Thymus (tissue), 11 donors: ENCODE results near the gene TGFBR3. TPM values are rescaled to one million over a fixed set of nuclear protein-coding genes. Genes with fewer than 3 reads are reported as not detected.
"Not testable (repeated sequence)": the region's sequence is repeated elsewhere in the genome, so short reads cannot be mapped to it uniquely, and the experiment has no call there.

Source experiments
- DNase-seq, 9 donors: peaks; one replicate each; pipeline ENCODE4 v3.0.0-alpha.2; 2013; ENCODE audit warnings: low spot score in 9 of 9, low read depth in 6 of 9, missing footprints in 1 of 9
- H3K27ac ChIP-seq, 2 donors: one replicate each; pipeline ENCODE4 v1.5.1; 2013; ENCODE audit warnings: control low read depth in 1 of 2, low read depth in 1 of 2, low read length in 1 of 2, mild to moderate bottlenecking in 1 of 2, moderate library complexity in 1 of 2
- H3K27me3 ChIP-seq, 2 donors: one replicate each; pipeline ENCODE4 v1.5.1; 2013; ENCODE audit warnings: low read length in 1 of 2; ENCODE audit not compliant: control insufficient read depth in 2 of 2, insufficient read depth in 1 of 2
- H3K36me3 ChIP-seq, 2 donors: one replicate each; pipeline ENCODE4 v1.5.1; 2013; ENCODE audit warnings: low read length in 1 of 2, mild to moderate bottlenecking in 1 of 2, moderate library complexity in 1 of 2; ENCODE audit not compliant: control insufficient read depth in 2 of 2, insufficient read depth in 2 of 2
- H3K4me1 ChIP-seq, 2 donors: one replicate each; pipeline ENCODE4 v1.5.1; 2013; ENCODE audit warnings: low read length in 2 of 2; ENCODE audit not compliant: control insufficient read depth in 2 of 2, insufficient read depth in 2 of 2
- H3K4me3 ChIP-seq, 2 donors: one replicate each; pipeline ENCODE4 v1.5.1; 2013; ENCODE audit warnings: low read length in 2 of 2, control low read depth in 1 of 2, mild to moderate bottlenecking in 1 of 2
- H3K9me3 ChIP-seq, 2 donors: one replicate each; pipeline ENCODE4 v1.5.1; 2013; ENCODE audit warnings: low read length in 1 of 2, mild to moderate bottlenecking in 1 of 2; ENCODE audit not compliant: control insufficient read depth in 2 of 2, insufficient read depth in 1 of 2
- whole genome bisulfite sequencing: extraction: QIAGEN DNeasy Blood & Tissue Kit; methylation state at CpG from one replicate; pipeline ENCODE4 v1.1.7; 2013; 5-methylcytosine and 5-hydroxymethylcytosine counted together
- polyA plus RNA-seq: library from polyadenylated mRNA; stranded (reverse); fragments of 200-250 nt; gene quantifications from one replicate; pipeline ENCODE4 v1.2.3, GENCODE V29; 2013
- total RNA-seq: library from RNA; stranded (reverse); fragments of 120-200 nt; gene quantifications from one replicate; pipeline ENCODE4 v1.2.4, GENCODE V29; 2013
- donor health status: healthy.

Gene TGFBR3
- total and polyA plus RNA-seq, 2 donors, result 5.4 to 10.1 TPM

- Histone ChIP-seq H3K36me3 (no peaks in the 10 kb centered on the region), H3K27ac (no peak overlapping the region), H3K4me1 (no peaks in the 10 kb centered on the region), H3K27me3 (peaks cover 0 to 2% of the 10 kb centered on the region in 2 donors), H3K9me3 (no peaks in the 10 kb centered on the region), H3K4me3 (no peak overlapping the region)
- WGBS, result 97% methylated on average over 2 of the region's 2 CpGs
- no peak for DNase-seq
Measured at GRCh38 chr1:91857557-91858239, 28.3 kb downstream of the TGFBR3 start.

GRCh38 chr1:91856996-91857395 is 29.0 kb downstream of the TGFBR3 start:
- no peak overlapping the region for H3K27ac ChIP-seq
- WGBS, result 77% methylated on average over 1 of the region's 1 CpG
- no peaks in the 10 kb centered on the region for H3K9me3 ChIP-seq
- no peak for DNase-seq
- peaks cover 0 to 2% of the 10 kb centered on the region in 2 donors for H3K27me3 ChIP-seq
- no peak overlapping the region for H3K4me3 ChIP-seq
- H3K4me1 ChIP-seq, result no peaks in the 10 kb centered on the region
- H3K36me3 ChIP-seq, result no peaks in the 10 kb centered on the region

DNA sequence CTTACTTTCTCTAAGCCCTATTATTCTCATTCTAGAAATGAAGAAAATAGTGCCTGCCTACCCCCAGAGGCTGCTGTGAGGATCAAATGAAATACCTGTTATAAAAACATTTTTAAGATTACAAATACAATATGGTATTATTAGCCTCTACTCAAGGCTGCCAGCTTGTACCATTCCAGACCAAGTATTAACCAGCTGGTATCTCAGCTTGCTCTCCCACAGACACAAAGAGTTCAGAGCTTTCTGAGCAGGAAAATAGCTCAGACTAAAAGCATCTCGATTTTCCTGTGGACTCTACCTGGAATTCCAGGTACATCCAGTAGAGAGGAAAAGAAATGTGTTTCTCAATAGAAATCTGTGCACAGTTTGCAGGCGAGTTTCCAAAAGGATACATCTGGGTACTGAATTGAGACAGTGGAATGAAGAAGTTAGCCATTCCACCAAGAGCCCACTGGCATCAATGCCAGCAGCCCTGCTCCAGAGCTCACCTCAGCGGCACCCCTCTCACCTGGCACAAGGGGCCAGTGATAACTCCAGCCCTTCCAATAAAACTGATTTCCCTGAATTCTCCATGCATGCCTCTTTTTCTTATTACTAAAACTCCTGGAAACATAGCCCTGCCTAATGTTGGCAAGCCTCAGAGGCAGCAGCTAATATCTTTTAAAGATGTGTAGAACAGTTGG is 31.0 kb downstream of the TGFBR3 start:
- no peak overlapping the region for H3K27ac ChIP-seq

GRCh38 chr1:91853397-91853796 is 32.6 kb downstream of the TGFBR3 start:
- Histone ChIP-seq H3K27ac (no peak overlapping the region), H3K4me1 (no peaks in the 10 kb centered on the region), H3K36me3 (no peaks in the 10 kb centered on the region), H3K9me3 (no peaks in the 10 kb centered on the region), H3K4me3 (no peak overlapping the region), H3K27me3 (peaks cover 0 to 2% of the 10 kb centered on the region in 2 donors)
- WGBS, result 98% methylated on average over 7 of the region's 7 CpGs
- DNase-seq, result no peak

More for the DNA sequence above, 31.0 kb downstream of the TGFBR3 start:
- 92% methylated on average over 3 of the region's 3 CpGs for WGBS
- peaks cover 0 to 2% of the 10 kb centered on the region in 2 donors for H3K27me3 ChIP-seq
- no peaks in the 10 kb centered on the region for H3K4me1 ChIP-seq
- no peak for DNase-seq
- H3K36me3 ChIP-seq, result no peaks in the 10 kb centered on the region
- no peak overlapping the region for H3K4me3 ChIP-seq
- H3K9me3 ChIP-seq, result no peaks in the 10 kb centered on the region

- not testable (repeated sequence) for H3K36me3 ChIP-seq, H3K27me3 ChIP-seq, DNase-seq, H3K4me1 ChIP-seq, H3K27ac ChIP-seq, H3K9me3 ChIP-seq, H3K4me3 ChIP-seq
- WGBS, result 98% methylated on average over 5 of the region's 5 CpGs
Measured at GRCh38 chr1:91852011-91852410, 33.9 kb downstream of the TGFBR3 start.

GRCh38 chr1:91851130-91852010 is 34.6 kb downstream of the TGFBR3 start:
- H3K27me3 ChIP-seq, result peaks cover 0 to 2% of the 10 kb centered on the region in 2 donors
- WGBS, result 93% methylated on average over 13 of the region's 13 CpGs
- H3K4me3 ChIP-seq, result no peak overlapping the region
- H3K9me3 ChIP-seq, result no peaks in the 10 kb centered on the region
- DNase-seq, result no peak
- H3K27ac ChIP-seq, result peak overlapping the region; percentile 42 to 50
- H3K4me1 ChIP-seq, result no peaks in the 10 kb centered on the region
- H3K36me3 ChIP-seq, result no peaks in the 10 kb centered on the region

- no peak overlapping the region for H3K4me3 ChIP-seq
- WGBS, result 98% methylated on average over 1 of the region's 1 CpG
- no peak for DNase-seq
- peak overlapping the region in 1 of 2 donors; percentile 53 for H3K27ac ChIP-seq
- H3K9me3 ChIP-seq, result no peaks in the 10 kb centered on the region
- no peaks in the 10 kb centered on the region for H3K4me1 ChIP-seq
- H3K27me3 ChIP-seq, result peaks cover 0 to 2% of the 10 kb centered on the region in 2 donors
- no peaks in the 10 kb centered on the region for H3K36me3 ChIP-seq
Measured at GRCh38 chr1:91850708-91851107, 35.2 kb downstream of the TGFBR3 start.

- Histone ChIP-seq H3K36me3 (no peaks in the 10 kb centered on the region), H3K9me3 (no peaks in the 10 kb centered on the region), H3K4me1 (no peaks in the 10 kb centered on the region), H3K27me3 (no peaks in the 10 kb centered on the region), H3K27ac (no peak overlapping the region), H3K4me3 (no peak overlapping the region)
- 91% methylated on average over 2 of the region's 2 CpGs for WGBS
- no peak for DNase-seq
Measured at GRCh38 chr1:91847851-91848250, 38.1 kb downstream of the TGFBR3 start.

DNA sequence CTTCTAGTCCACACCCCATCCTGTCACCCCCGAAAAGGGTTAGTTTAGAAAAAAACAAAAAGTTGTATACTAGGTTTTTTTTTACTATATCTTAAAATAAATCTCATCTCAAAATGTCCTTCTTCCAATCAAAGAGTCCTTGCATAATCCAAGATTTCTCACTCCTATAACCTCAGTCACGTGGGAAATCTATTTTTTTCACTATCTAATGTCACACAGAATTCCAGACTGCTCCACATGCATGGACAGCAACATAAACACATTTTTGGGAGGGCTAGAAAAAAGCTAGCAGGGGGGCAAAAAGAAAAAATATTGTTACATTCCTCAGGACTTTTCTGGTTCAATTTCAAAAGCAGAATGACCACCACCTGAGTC is 39.3 kb downstream of the TGFBR3 start:
- Histone ChIP-seq H3K27ac (no peak overlapping the region), H3K9me3 (no peaks in the 10 kb centered on the region), H3K4me1 (no peaks in the 10 kb centered on the region), H3K27me3 (no peaks in the 10 kb centered on the region), H3K4me3 (no peak overlapping the region), H3K36me3 (no peaks in the 10 kb centered on the region)
- 92% methylated on average over 2 of the region's 2 CpGs for WGBS
- DNase-seq, result no peak
